Measurements from ENCODE around the gene MYMK. TPM values are rescaled to one million over a fixed set of nuclear protein-coding genes. Genes with fewer than 3 reads are reported as not detected.

Gene MYMK
- total and polyA plus RNA-seq, 9 donors: 23.0 to 93.0 (median 72.7) TPM

GRCh38 chr9:133514460-133515239 lies 10.1 kb downstream of the MYMK start:
- peaks cover 49% of the 10 kb centered on the region for H3K4me1 ChIP-seq (ENCODE audit: control insufficient read depth, insufficient read depth, low read length)
- 43% methylated on average over 9 of the region's 14 CpGs for WGBS (ENCODE audit: insufficient coverage)
- H3K36me3 ChIP-seq (ENCODE audit: control insufficient read depth, insufficient read depth, low read length): peaks cover 2% of the 10 kb centered on the region
- DNase-seq: peak; percentile 78
- peaks cover 2% of the 10 kb centered on the region for H3K27me3 ChIP-seq (ENCODE audit: control insufficient read depth, insufficient read depth, low read length)
- H3K4me3 ChIP-seq (ENCODE audit: low read length): no peak overlapping the region
- H3K27ac ChIP-seq (ENCODE audit: low read length): no peak overlapping the region
- no peaks in the 10 kb centered on the region for H3K9me3 ChIP-seq (replicated peaks; ENCODE audit: control insufficient read depth, low read depth, low read length)

GRCh38 chr9:133513214-133514100 lies 11.3 kb downstream of the MYMK start:
- peaks cover 2% of the 10 kb centered on the region for H3K36me3 ChIP-seq (ENCODE audit: control insufficient read depth, insufficient read depth, low read length)
- H3K9me3 ChIP-seq (replicated peaks; ENCODE audit: control insufficient read depth, low read depth, low read length): no peaks in the 10 kb centered on the region
- no peak for DNase-seq
- peaks cover 4% of the 10 kb centered on the region for H3K27me3 ChIP-seq (ENCODE audit: control insufficient read depth, insufficient read depth, low read length)
- peaks cover 58% of the 10 kb centered on the region for H3K4me1 ChIP-seq (ENCODE audit: control insufficient read depth, insufficient read depth, low read length)
- no peak overlapping the region for H3K4me3 ChIP-seq (ENCODE audit: low read length)
- 46% methylated on average over 13 of the region's 28 CpGs for WGBS (ENCODE audit: insufficient coverage)
- no peak overlapping the region for H3K27ac ChIP-seq (ENCODE audit: low read length)

GRCh38 chr9:133512253-133513213 lies 12.2 kb downstream of the MYMK start:
- no peak for DNase-seq
- Histone ChIP-seq H3K4me1 (ENCODE audit: control insufficient read depth, insufficient read depth, low read length) (peaks cover 58% of the 10 kb centered on the region), H3K4me3 (ENCODE audit: low read length) (no peak overlapping the region), H3K27me3 (ENCODE audit: control insufficient read depth, insufficient read depth, low read length) (peaks cover 4% of the 10 kb centered on the region), H3K9me3 (replicated peaks; ENCODE audit: control insufficient read depth, low read depth, low read length) (no peaks in the 10 kb centered on the region), H3K27ac (ENCODE audit: low read length) (no peak overlapping the region), H3K36me3 (ENCODE audit: control insufficient read depth, insufficient read depth, low read length) (peaks cover 2% of the 10 kb centered on the region)
- 87% methylated on average over 15 of the region's 19 CpGs for WGBS (ENCODE audit: insufficient coverage)

- peaks cover 64% of the 10 kb centered on the region for H3K4me1 ChIP-seq (ENCODE audit: control insufficient read depth, insufficient read depth, low read length)
- 79% methylated on average over 9 of the region's 10 CpGs for WGBS (ENCODE audit: insufficient coverage)
- H3K9me3 ChIP-seq (replicated peaks; ENCODE audit: control insufficient read depth, low read depth, low read length): no peaks in the 10 kb centered on the region
- H3K27me3 ChIP-seq (ENCODE audit: control insufficient read depth, insufficient read depth, low read length): peaks cover 4% of the 10 kb centered on the region
- no peak for DNase-seq
- H3K4me3 ChIP-seq (ENCODE audit: low read length): no peak overlapping the region
- peaks cover 2% of the 10 kb centered on the region for H3K36me3 ChIP-seq (ENCODE audit: control insufficient read depth, insufficient read depth, low read length)
- no peak overlapping the region for H3K27ac ChIP-seq (ENCODE audit: low read length)
Measured at GRCh38 chr9:133511607-133512006, 13.2 kb downstream of the MYMK start.

GRCh38 chr9:133510926-133511505 lies 13.7 kb downstream of the MYMK start:
- WGBS (ENCODE audit: insufficient coverage): 55% methylated on average over 25 of the region's 27 CpGs
- Histone ChIP-seq H3K27ac (ENCODE audit: low read length) (no peak overlapping the region), H3K4me1 (ENCODE audit: control insufficient read depth, insufficient read depth, low read length) (peaks cover 67% of the 10 kb centered on the region), H3K4me3 (ENCODE audit: low read length) (no peak overlapping the region), H3K27me3 (ENCODE audit: control insufficient read depth, insufficient read depth, low read length) (peaks cover 4% of the 10 kb centered on the region), H3K36me3 (ENCODE audit: control insufficient read depth, insufficient read depth, low read length) (peaks cover 2% of the 10 kb centered on the region), H3K9me3 (replicated peaks; ENCODE audit: control insufficient read depth, low read depth, low read length) (no peaks in the 10 kb centered on the region)
- no peak for DNase-seq

GRCh38 chr9:133509179-133510083 lies 15.3 kb downstream of the MYMK start:
- peak; percentile 69 for DNase-seq
- no peaks in the 10 kb centered on the region for H3K9me3 ChIP-seq (replicated peaks; ENCODE audit: control insufficient read depth, low read depth, low read length)
- 8% methylated on average over 20 of the region's 26 CpGs for WGBS (ENCODE audit: insufficient coverage)
- H3K4me3 ChIP-seq (ENCODE audit: low read length): no peak overlapping the region
- H3K27ac ChIP-seq (ENCODE audit: low read length): no peak overlapping the region
- no peaks in the 10 kb centered on the region for H3K36me3 ChIP-seq (ENCODE audit: control insufficient read depth, insufficient read depth, low read length)
- H3K4me1 ChIP-seq (ENCODE audit: control insufficient read depth, insufficient read depth, low read length): peaks cover 61% of the 10 kb centered on the region
- peaks cover 4% of the 10 kb centered on the region for H3K27me3 ChIP-seq (ENCODE audit: control insufficient read depth, insufficient read depth, low read length)

- no peaks in the 10 kb centered on the region for H3K36me3 ChIP-seq (ENCODE audit: control insufficient read depth, insufficient read depth, low read length)
- H3K4me3 ChIP-seq (ENCODE audit: low read length): no peak overlapping the region
- no peak overlapping the region for H3K27ac ChIP-seq (ENCODE audit: low read length)
- no peak for DNase-seq
- peaks cover 50% of the 10 kb centered on the region for H3K4me1 ChIP-seq (ENCODE audit: control insufficient read depth, insufficient read depth, low read length)
- peaks cover 4% of the 10 kb centered on the region for H3K27me3 ChIP-seq (ENCODE audit: control insufficient read depth, insufficient read depth, low read length)
- 86% methylated on average over 3 of the region's 8 CpGs for WGBS (ENCODE audit: insufficient coverage)
- H3K9me3 ChIP-seq (replicated peaks; ENCODE audit: control insufficient read depth, low read depth, low read length): no peaks in the 10 kb centered on the region
Measured at GRCh38 chr9:133508046-133508445, 16.7 kb downstream of the MYMK start.

- no peak for DNase-seq
- peaks cover 3% of the 10 kb centered on the region for H3K9me3 ChIP-seq (replicated peaks; ENCODE audit: control insufficient read depth, low read depth, low read length)
- no peak overlapping the region for H3K4me3 ChIP-seq (ENCODE audit: low read length)
- no peaks in the 10 kb centered on the region for H3K36me3 ChIP-seq (ENCODE audit: control insufficient read depth, insufficient read depth, low read length)
- H3K27me3 ChIP-seq (ENCODE audit: control insufficient read depth, insufficient read depth, low read length): peaks cover 4% of the 10 kb centered on the region
- H3K27ac ChIP-seq (ENCODE audit: low read length): no peak overlapping the region
- peaks cover 46% of the 10 kb centered on the region for H3K4me1 ChIP-seq (ENCODE audit: control insufficient read depth, insufficient read depth, low read length)
- 86% methylated on average over 15 of the region's 24 CpGs for WGBS (ENCODE audit: insufficient coverage)
Measured at GRCh38 chr9:133507246-133507965, 17.4 kb downstream of the MYMK start.
